NCI-H748 (cell line): ENCODE measurements around the gene DGAT2L6.
"Not testable (repeated sequence)": the region's sequence is repeated elsewhere in the genome, so short reads cannot be mapped to it uniquely, and the experiment has no call there.

ENCODE experiments used
- DNase-seq: peaks from one replicate; lab custom pipeline; 2025; ENCODE audit not compliant: unreplicated experiment; lab: John Stamatoyannopoulos, UW

Gene DGAT2L6

GRCh38 chrX:70196961-70197720 lies 19.9 kb downstream of the DGAT2L6 start:
- peak; percentile 82 for DNase-seq

GRCh38 chrX:70201732-70202131 lies 24.4 kb downstream of the DGAT2L6 start:
- DNase-seq = no peak

GRCh38 chrX:70208479-70208878 lies 31.2 kb downstream of the DGAT2L6 start:
- peak; percentile 25 for DNase-seq

GRCh38 chrX:70209570-70209969 lies 32.3 kb downstream of the DGAT2L6 start:
- DNase-seq = peak; percentile 76

- peak; percentile 97 for DNase-seq
These were observed 42.9 kb downstream of the DGAT2L6 start for GRCh38 chrX:70219938-70220764.

GRCh38 chrX:70226048-70226447 lies 48.8 kb downstream of the DGAT2L6 start:
- no peak for DNase-seq

- DNase-seq = no peak
These were observed 49.4 kb downstream of the DGAT2L6 start for GRCh38 chrX:70226687-70227086.

GRCh38 chrX:70231666-70232065 lies 54.4 kb downstream of the DGAT2L6 start:
- no peak for DNase-seq

GRCh38 chrX:70234355-70234754 lies 57.1 kb downstream of the DGAT2L6 start, which contains the start of gene AWAT1:
Gene AWAT1, plus strand, starts transcription at chrX:70234655. Its CDS starts 41 bp downstream, at chrX:70234696.
- DNase-seq = no peak

- no peak for DNase-seq
These were observed 63.5 kb downstream of the DGAT2L6 start for GRCh38 chrX:70240751-70241150.

GRCh38 chrX:70241501-70241900 lies 64.2 kb downstream of the DGAT2L6 start:
- no peak for DNase-seq

- not testable (repeated sequence) for DNase-seq
These were observed 66.3 kb downstream of the DGAT2L6 start for GRCh38 chrX:70243601-70244000.

GRCh38 chrX:70244881-70245280 lies 67.6 kb downstream of the DGAT2L6 start:
- DNase-seq = no peak

- DNase-seq = no peak
These were observed 70.0 kb downstream of the DGAT2L6 start for GRCh38 chrX:70247252-70247651.

- DNase-seq = no peak
These were observed 75.2 kb downstream of the DGAT2L6 start for GRCh38 chrX:70252491-70252890.

GRCh38 chrX:70253377-70254062 lies 76.2 kb downstream of the DGAT2L6 start:
- DNase-seq = no peak

GRCh38 chrX:70254063-70254400 lies 76.7 kb downstream of the DGAT2L6 start:
- DNase-seq = no peak

- no peak for DNase-seq
These were observed 77.6 kb downstream of the DGAT2L6 start for GRCh38 chrX:70254909-70255308.
